SK-N-SH (cell line): Measurements from ENCODE around the gene CAPRIN2. TPM values are rescaled to one million over a fixed set of nuclear protein-coding genes. Genes with fewer than 3 reads are reported as not detected.

Experiments
- CTCF ChIA-PET: fragments of 300-600, 350-600 bp; formaldehyde crosslinking; extraction: SDS; loops from one replicate; lab custom pipeline; 2021; lab: Yijun Ruan, JAX
- POLR2A ChIA-PET: fragments of 350-600 bp; sonication (Branson Sonifier 250); formaldehyde crosslinking; extraction: SDS; loops from one replicate; lab custom pipeline; 2020; ENCODE audit warnings: antibody characterized with exemption, inconsistent platforms; lab: Yijun Ruan, JAX
- DNase-seq: peaks from one replicate; pipeline ENCODE4 v3.0.0; 2012
- H2AFZ ChIP-seq: fragments of 200-600 bp; sonication (generic); 2 replicates; pipeline ENCODE4 v1.8.1; 2016; ENCODE audit warnings: antibody characterized with exemption, mild to moderate bottlenecking, low read depth
- H3F3A ChIP-seq: fragments of 200-600 bp; sonication (generic); replicated peaks from 2 replicates; pipeline ENCODE3; 2016; ENCODE audit warnings: antibody characterized with exemption, mild to moderate bottlenecking; ENCODE audit not compliant: insufficient read depth
- H3K27ac ChIP-seq, 2 experiments: fragments of 200-500 bp in 1 of 2; fragments of 200-600 bp in 1 of 2; sonication (Bioruptor generic) in 1 of 2; sonication (generic), shearing (Covaris generic) in 1 of 2; 2 replicates each; pipeline versions ENCODE4 v1.5.1 to v1.6.1; 2014 to 2016; ENCODE audit warnings: low read depth in 2 of 2, inconsistent platforms in 1 of 2, low read length in 1 of 2, mild to moderate bottlenecking in 1 of 2, mixed read lengths in 1 of 2
- H3K27me3 ChIP-seq: fragments of 200-600 bp; sonication (generic), shearing (Covaris generic); 2 replicates; pipeline ENCODE4 v1.6.1; 2016; ENCODE audit warnings: mixed run types; ENCODE audit not compliant: insufficient read depth
- H3K36me3 ChIP-seq, 2 experiments: fragments of 200-500 bp in 1 of 2; fragments of 200-600 bp in 1 of 2; sonication (Bioruptor generic) in 1 of 2; sonication (generic) in 1 of 2; replicated peaks in 1 of 2; 2 replicates each; pipeline versions ENCODE3 to v1.5.1; 2014 to 2016; ENCODE audit warnings: low read length in 1 of 2, mild to moderate bottlenecking in 1 of 2; ENCODE audit not compliant: insufficient read depth in 2 of 2, control insufficient read depth in 1 of 2
- H3K4me1 ChIP-seq, 2 experiments: fragments of 200-500 bp in 1 of 2; fragments of 200-600 bp in 1 of 2; sonication (Bioruptor generic) in 1 of 2; sonication (generic), shearing (Covaris generic) in 1 of 2; 2 replicates each; pipeline versions ENCODE4 v1.5.1 to v1.6.1; 2014 to 2016; ENCODE audit warnings: low read depth in 1 of 2, low read length in 1 of 2, mixed run types in 1 of 2; ENCODE audit not compliant: insufficient read depth in 2 of 2, control insufficient read depth in 1 of 2
- H3K4me2 ChIP-seq: fragments of 200-600 bp; sonication (generic), shearing (Covaris generic); 2 replicates; pipeline ENCODE4 v1.6.1; 2017; ENCODE audit warnings: mixed run types
- H3K4me3 ChIP-seq, 2 experiments: fragments of 200-500 bp in 1 of 2; fragments of 200-600 bp in 1 of 2; sonication (Bioruptor generic) in 1 of 2; sonication (generic), shearing (Covaris generic) in 1 of 2; 2 replicates each; pipeline versions ENCODE4 v1.5.1 to v1.8.1; 2014 to 2016; ENCODE audit warnings: low read depth in 2 of 2, inconsistent platforms in 1 of 2, low read length in 1 of 2, mild to moderate bottlenecking in 1 of 2, mixed read lengths in 1 of 2, moderate library complexity in 1 of 2
- H3K79me2 ChIP-seq: fragments of 200-600 bp; sonication (generic); 2 replicates; pipeline ENCODE4 v1.8.1; 2017; ENCODE audit warnings: mild to moderate bottlenecking; ENCODE audit not compliant: insufficient read depth
- H3K9ac ChIP-seq: fragments of 200-600 bp; sonication (generic); 2 replicates; pipeline ENCODE4 v1.6.1; 2017; ENCODE audit warnings: mixed run types
- H3K9me2 ChIP-seq: fragments of 200-600 bp; sonication (generic); 2 replicates; pipeline ENCODE4 v1.6.1; 2017; ENCODE audit warnings: mixed run types
- H3K9me3 ChIP-seq: fragments of 200-600 bp; sonication (generic); 2 replicates; pipeline ENCODE4 v1.6.1; 2017; ENCODE audit warnings: mixed run types, mild to moderate bottlenecking, moderate library complexity
- H4K20me1 ChIP-seq: fragments of 200-600 bp; sonication (generic); 2 replicates; pipeline ENCODE4 v1.6.1; 2017; ENCODE audit warnings: mild to moderate bottlenecking, mixed run types; ENCODE audit not compliant: insufficient read depth
- FOXM1 ChIP-seq: IDR thresholded peaks from 2 replicates; pipeline ENCODE4 v1.4.0; 2012; ENCODE audit warnings: low read depth, mild to moderate bottlenecking
- GABPA ChIP-seq: IDR thresholded peaks from 2 replicates; pipeline ENCODE4 v1.4.0; 2012; ENCODE audit warnings: low read depth, mild to moderate bottlenecking
- GATA2 ChIP-seq: sonication (generic); formaldehyde crosslinking; IDR thresholded peaks from 2 replicates; pipeline ENCODE4 v1.5.0; 2020; ENCODE audit warnings: mild to moderate bottlenecking, missing genetic modification reagents
- MEF2A ChIP-seq: IDR thresholded peaks from 2 replicates; pipeline ENCODE4 v1.4.0; 2012; ENCODE audit warnings: low read depth, borderline replicate concordance
- NFIC ChIP-seq: IDR thresholded peaks from 2 replicates; pipeline ENCODE4 v1.4.0; 2012; ENCODE audit warnings: borderline replicate concordance
- PBX3 ChIP-seq: IDR thresholded peaks from 2 replicates; pipeline ENCODE4; 2012
- REST ChIP-seq: IDR thresholded peaks from 2 replicates; pipeline ENCODE4 v1.6.1; 2012; ENCODE audit warnings: mild to moderate bottlenecking, low read depth, low read length, moderate library complexity
- RFX5 ChIP-seq: IDR thresholded peaks from 2 replicates; pipeline ENCODE4 v1.6.1; 2012; ENCODE audit warnings: mild to moderate bottlenecking, improper control_type of control experiment, low read length
- TAF1 ChIP-seq: IDR thresholded peaks from 2 replicates; pipeline ENCODE4 v1.6.1; 2012; ENCODE audit warnings: low read depth, mild to moderate bottlenecking, low read length, moderate library complexity, borderline replicate concordance
- WGBS: methylation state at CpG from one replicate; pipeline ENCODE4 v1.1.6; 2017; ENCODE audit warnings: low lambda C conversion rate; 5-methylcytosine and 5-hydroxymethylcytosine counted together
- polyA plus RNA-seq, 3 experiments: library from polyadenylated mRNA; depleted of rRNA; stranded (reverse); fragments of >200 nt; gene quantifications; 2 replicates each; pipeline ENCODE4 v1.2.3, GENCODE V29; 2012

The CAPRIN2 gene
- polyA plus RNA-seq, 1 of the 3 experiments (the other 2 are of a cell fraction), result 21.4 TPM

DNA sequence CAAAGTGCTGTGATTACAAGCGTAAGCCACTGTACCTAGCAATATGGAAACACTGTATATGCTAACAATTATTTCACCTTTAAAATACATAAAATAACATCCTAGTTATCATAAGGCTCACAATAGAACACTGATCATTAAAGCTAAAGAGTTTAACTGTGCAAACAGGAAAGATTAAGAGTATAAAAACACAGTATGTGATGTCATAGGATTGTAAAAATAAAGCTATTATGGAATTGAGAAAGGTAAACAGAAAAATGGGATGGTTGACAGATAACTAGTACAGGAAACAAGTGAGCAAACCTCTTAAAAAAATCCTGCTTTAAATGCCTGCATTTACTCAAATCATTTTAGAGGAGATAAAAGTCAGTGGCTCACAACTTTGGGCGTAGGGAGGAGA is 48.3 kb downstream of the CAPRIN2 start:
- no peak for DNase-seq
- Histone ChIP-seq H3K9me2 (no peaks in the 10 kb centered on the region), H3K36me3 (peaks cover 33 to 40% of the 10 kb centered on the region in 2 experiments), H3K9me3 (no peaks in the 10 kb centered on the region), H3K4me3 (no peak overlapping the region), H3K9ac (no peak overlapping the region), H3K27ac (peak overlapping the region in 1 of 2 experiments; percentile 8; a peak in 1 of 4 replicates), H3K4me1 (no peaks in the 10 kb centered on the region), H3K27me3 (no peaks in the 10 kb centered on the region), H3K79me2 (no peaks in the 10 kb centered on the region), H3F3A (no peaks in the 10 kb centered on the region), H2AFZ (no peak overlapping the region), H3K4me2 (no peak overlapping the region), H4K20me1 (no peaks in the 10 kb centered on the region)
- ChIA-PET CTCF (interaction anchor here (1.2 to 1.4 kb wide), 2 partner anchors 13 to 19 kb away, joined by 3 read pairs; no protein-coding TSS in a partner anchor), POLR2A (interaction anchor here (0.8 kb wide), 1 partner anchor 11 kb away, joined by 3 read pairs; the partner anchor contains the start of gene IPO8)
- WGBS, result 94% methylated on average over 2 of the region's 2 CpGs
- TF ChIP-seq GABPA (no peak), RFX5 (no peak), REST (no peak), PBX3 (no peak), TAF1 (no peak), MEF2A (no peak)

GRCh38 chr12:30701056-30701455 is 53.7 kb downstream of the CAPRIN2 start:
- DNase-seq, result no peak
- CTCF ChIA-PET, result no interaction called here

More at GRCh38 chr12:30701056-30701455, 53.7 kb downstream of the CAPRIN2 start:
- H3F3A ChIP-seq, result peaks cover 11% of the 10 kb centered on the region
- no peak for TF ChIP-seq NFIC
- no peak for TF ChIP-seq FOXM1
- no peak for TF ChIP-seq MEF2A
- no peak for TF ChIP-seq GATA2 (CRISPR knock-in tag)
- H3K9me3 ChIP-seq, result no peaks in the 10 kb centered on the region
- no peak overlapping the region for H3K9ac ChIP-seq
- H3K4me3 ChIP-seq, result no peak overlapping the region
- peaks cover 5 to 11% of the 10 kb centered on the region in 2 experiments; a peak in 3 of 4 replicates for H3K4me1 ChIP-seq
- H4K20me1 ChIP-seq, result no peaks in the 10 kb centered on the region
- H3K27ac ChIP-seq, result peak overlapping the region in 1 of 2 experiments; percentile 65; a peak in 1 of 4 replicates
- peaks cover 5 to 7% of the 10 kb centered on the region in 2 experiments for H3K36me3 ChIP-seq
- no peaks in the 10 kb centered on the region for H3K79me2 ChIP-seq
- POLR2A ChIA-PET, result no interaction called here
- H3K4me2 ChIP-seq, result no peak overlapping the region
- H3K9me2 ChIP-seq, result no peaks in the 10 kb centered on the region
- H3K27me3 ChIP-seq, result no peaks in the 10 kb centered on the region
- no peak overlapping the region for H2AFZ ChIP-seq
